OCI-LY1 (cell line): Measurements from ENCODE around the gene DEPDC1B.

Experiments
- EZH2 ChIP-seq: fragments of 200-600 bp; sonication (generic), shearing (Covaris generic); IDR thresholded peaks from 2 replicates; pipeline ENCODE4 v1.8.0; 2017; ENCODE audit warnings: borderline replicate concordance, mixed run types, mild to moderate bottlenecking, antibody characterized with exemption, low read length, moderate library complexity, mixed read lengths
- TF ChIP-seq, protein P1 (sequence below): fragments of 200-600 bp; sonication (generic), shearing (Covaris generic); IDR thresholded peaks from 2 replicates; pipeline ENCODE4 v1.5.1; 2017; ENCODE audit warnings: mild to moderate bottlenecking, antibody characterized with exemption, low read length, moderate library complexity, mixed read lengths

DNA sequence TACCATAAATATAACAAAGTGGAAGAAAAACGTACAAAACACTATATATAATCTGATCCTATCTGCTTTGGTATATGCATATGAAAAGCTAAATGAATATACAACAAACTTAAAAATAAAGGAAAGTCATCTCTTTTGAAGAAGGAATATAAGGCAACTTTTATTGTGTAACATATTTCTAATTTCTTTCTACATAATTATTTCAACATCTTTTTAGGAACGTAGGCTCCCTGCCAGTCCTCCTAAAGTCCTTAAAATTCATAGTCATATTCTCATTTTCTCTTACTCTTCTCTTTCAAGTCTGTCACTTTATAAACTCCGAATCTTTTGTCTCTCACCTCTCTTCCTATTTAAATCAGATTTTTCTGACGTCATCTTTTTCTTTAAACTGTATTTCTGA lies 9.6 kb downstream of the DEPDC1B start:
- TF ChIP-seq EZH2, result no peak
- TF ChIP-seq, protein P1, sequence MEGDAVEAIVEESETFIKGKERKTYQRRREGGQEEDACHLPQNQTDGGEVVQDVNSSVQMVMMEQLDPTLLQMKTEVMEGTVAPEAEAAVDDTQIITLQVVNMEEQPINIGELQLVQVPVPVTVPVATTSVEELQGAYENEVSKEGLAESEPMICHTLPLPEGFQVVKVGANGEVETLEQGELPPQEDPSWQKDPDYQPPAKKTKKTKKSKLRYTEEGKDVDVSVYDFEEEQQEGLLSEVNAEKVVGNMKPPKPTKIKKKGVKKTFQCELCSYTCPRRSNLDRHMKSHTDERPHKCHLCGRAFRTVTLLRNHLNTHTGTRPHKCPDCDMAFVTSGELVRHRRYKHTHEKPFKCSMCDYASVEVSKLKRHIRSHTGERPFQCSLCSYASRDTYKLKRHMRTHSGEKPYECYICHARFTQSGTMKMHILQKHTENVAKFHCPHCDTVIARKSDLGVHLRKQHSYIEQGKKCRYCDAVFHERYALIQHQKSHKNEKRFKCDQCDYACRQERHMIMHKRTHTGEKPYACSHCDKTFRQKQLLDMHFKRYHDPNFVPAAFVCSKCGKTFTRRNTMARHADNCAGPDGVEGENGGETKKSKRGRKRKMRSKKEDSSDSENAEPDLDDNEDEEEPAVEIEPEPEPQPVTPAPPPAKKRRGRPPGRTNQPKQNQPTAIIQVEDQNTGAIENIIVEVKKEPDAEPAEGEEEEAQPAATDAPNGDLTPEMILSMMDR, result no peak
